Measurements from ENCODE around the gene PHB1. TPM values are rescaled to one million over a fixed set of nuclear protein-coding genes. Genes with fewer than 3 reads are reported as not detected.
A peak's percentile ranks its signal among the peaks of the same experiment; 100 is the strongest.
"Not testable (repeated sequence)": the region's sequence is repeated elsewhere in the genome, so short reads cannot be mapped to it uniquely, and the experiment has no call there.

The PHB1 gene
- total RNA-seq, 2 experiments from 2014 or later: 24.2 to 31.6 TPM

DNA sequence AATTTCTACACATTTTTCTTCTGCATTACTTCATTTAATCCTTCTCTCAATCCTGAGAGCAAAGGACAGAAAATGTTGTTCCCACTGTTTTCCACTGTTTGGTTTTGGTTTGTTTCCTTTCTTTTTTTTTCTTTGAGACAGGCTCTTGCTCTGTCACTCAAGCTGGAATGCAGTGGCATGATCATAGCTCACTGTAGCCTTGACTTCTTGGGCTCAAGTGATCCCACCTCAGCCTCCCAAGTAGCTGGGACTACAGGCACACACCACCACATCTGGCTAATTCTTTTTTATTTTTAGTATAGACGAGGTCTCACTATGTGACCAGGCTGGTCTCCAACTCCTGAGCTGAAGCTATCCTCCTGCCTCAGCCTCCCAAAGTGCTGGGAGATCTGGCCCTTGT, 45.6 kb downstream of the PHB1 start:
- Histone ChIP-seq H3K27ac (ENCODE audit: low read depth in 1 of 2, low read length in 2 of 2) (no peak overlapping the region), H3K36me3 (ENCODE audit: insufficient read depth, low read length) (no peaks in the 10 kb centered on the region), H3K27me3 (ENCODE audit: control insufficient read depth in 1 of 2, insufficient read depth in 2 of 2, low read length in 2 of 2) (no peaks in the 10 kb centered on the region), H3K9me3 (ENCODE audit: control insufficient read depth in 1 of 2, insufficient read depth in 1 of 2, low read length in 2 of 2) (no peaks in the 10 kb centered on the region), H3K4me3 (ENCODE audit: low read length) (no peak overlapping the region), H3K4me1 (ENCODE audit: insufficient read depth, low read length) (peaks cover 18% of the 10 kb centered on the region)
- no peak overlapping the region for H3K27ac Mint-ChIP-seq
- no peak overlapping the region for H3K4me3 Mint-ChIP-seq
- intact Hi-C loops (cut with DNase I, micrococcal nuclease): loop anchor here in 1 of 2 experiments (2.0 kb wide), 1 partner anchor 26 kb away; no protein-coding TSS in a partner anchor
- no peaks in the 10 kb centered on the region for H3K36me3 Mint-ChIP-seq (ENCODE audit: low read depth)
- no peak for DNase-seq
- peaks cover 11% of the 10 kb centered on the region for H3K4me1 Mint-ChIP-seq (ENCODE audit: low read depth)
- ChIA-PET POLR2A (interaction anchor here (0.6 to 1.6 kb wide), 7 partner anchors 9 to 55 kb away, joined by 3 to 6 read pairs (median 5); no protein-coding TSS in a partner anchor), CTCF (interaction anchor here (0.5 to 3.1 kb wide), 22 partner anchors 9 to 63 kb away, joined by 3 to 49 read pairs (median 6); no protein-coding TSS in a partner anchor)
- H3K9me3 Mint-ChIP-seq: no peaks in the 10 kb centered on the region
- no peak for TF ChIP-seq CTCF (IDR thresholded peaks at IDR 0.05)
- ATAC-seq (ENCODE audit: poor library complexity): no peak
- no peaks in the 10 kb centered on the region for H3K27me3 Mint-ChIP-seq

GRCh38 chr17:49365667-49366066, 49.0 kb downstream of the PHB1 start:
- H3K27ac Mint-ChIP-seq: peak overlapping the region; percentile 79
- peaks cover 25% of the 10 kb centered on the region for H3K4me1 Mint-ChIP-seq (ENCODE audit: low read depth)
- POLR2A ChIA-PET: no interaction called here
- no peaks in the 10 kb centered on the region for H3K9me3 Mint-ChIP-seq
- CTCF ChIA-PET: interaction anchor here (1.1 kb wide), 1 partner anchor 36 kb away, joined by 4 read pairs; no protein-coding TSS in a partner anchor
- H3K27ac ChIP-seq (ENCODE audit: low read depth in 1 of 2, low read length in 2 of 2): no peak overlapping the region
- no peak for TF ChIP-seq CTCF (IDR thresholded peaks at IDR 0.05)
- H3K36me3 Mint-ChIP-seq (ENCODE audit: low read depth): peaks cover 8% of the 10 kb centered on the region
- intact Hi-C loops (cut with DNase I, micrococcal nuclease): loop anchor here (2.0 kb wide), 2 partner anchors 29 to 129 kb away; no protein-coding TSS in a partner anchor
- H3K9me3 ChIP-seq (ENCODE audit: control insufficient read depth in 1 of 2, insufficient read depth in 1 of 2, low read length in 2 of 2): no peaks in the 10 kb centered on the region
- H3K27me3 ChIP-seq (ENCODE audit: control insufficient read depth in 1 of 2, insufficient read depth in 2 of 2, low read length in 2 of 2): no peaks in the 10 kb centered on the region
- no peaks in the 10 kb centered on the region for H3K27me3 Mint-ChIP-seq
- peaks cover 27% of the 10 kb centered on the region for H3K4me1 ChIP-seq (ENCODE audit: insufficient read depth, low read length)
- DNase-seq: peak in 8 of 14 experiments; percentile 17 to 75 (median 36)
- H3K36me3 ChIP-seq (ENCODE audit: insufficient read depth, low read length): no peaks in the 10 kb centered on the region
- no peak overlapping the region for H3K4me3 ChIP-seq (ENCODE audit: low read length)
- no peak for ATAC-seq (ENCODE audit: poor library complexity)
- peak overlapping the region; percentile 82 for H3K4me3 Mint-ChIP-seq

DNA sequence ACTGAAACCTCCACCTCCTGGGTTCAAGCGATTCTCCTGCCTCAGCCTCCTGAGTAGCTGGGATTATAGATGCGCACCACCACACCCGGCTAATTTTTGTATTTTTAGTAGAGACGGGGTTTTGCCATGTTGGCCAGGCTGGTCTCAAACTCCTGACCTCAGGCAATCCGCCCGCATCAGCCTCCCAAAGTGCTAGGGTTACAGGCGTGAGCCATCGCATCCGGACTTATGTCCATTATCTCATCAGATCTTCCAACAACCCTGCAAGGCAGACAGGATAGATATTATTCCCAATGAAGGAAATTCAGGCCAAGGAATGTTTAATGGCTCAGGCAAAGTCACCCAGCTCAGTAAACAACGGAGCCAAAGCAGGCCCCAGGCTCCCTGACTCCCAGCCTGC, 49.6 kb downstream of the PHB1 start:
- POLR2A ChIA-PET; H3K4me3 ChIP-seq (ENCODE audit: low read length); H3K27me3 Mint-ChIP-seq; H3K27me3 ChIP-seq (ENCODE audit: control insufficient read depth in 1 of 2, insufficient read depth in 2 of 2, low read length in 2 of 2); H3K9me3 Mint-ChIP-seq; H3K9me3 ChIP-seq (ENCODE audit: control insufficient read depth in 1 of 2, insufficient read depth in 1 of 2, low read length in 2 of 2); H3K36me3 ChIP-seq (ENCODE audit: insufficient read depth, low read length); DNase-seq; ATAC-seq (ENCODE audit: poor library complexity); H3K36me3 Mint-ChIP-seq (ENCODE audit: low read depth); H3K27ac ChIP-seq (ENCODE audit: low read depth in 1 of 2, low read length in 2 of 2); H3K4me3 Mint-ChIP-seq: not testable (repeated sequence)
- intact Hi-C loops (cut with DNase I, micrococcal nuclease): loop anchor here in 1 of 2 experiments (2.0 kb wide), 1 partner anchor 30 kb away; no protein-coding TSS in a partner anchor
- H3K27ac Mint-ChIP-seq: peak overlapping the region; percentile 79
- H3K4me1 ChIP-seq (ENCODE audit: insufficient read depth, low read length): peaks cover 30% of the 10 kb centered on the region
- CTCF ChIA-PET: interaction anchor here (1.1 to 1.4 kb wide), 3 partner anchors 10 to 49 kb away, joined by 3 to 4 read pairs (median 4); no protein-coding TSS in a partner anchor
- H3K4me1 Mint-ChIP-seq (ENCODE audit: low read depth): peaks cover 30% of the 10 kb centered on the region
